SKM-1 (cell line): Measurements from ENCODE around the gene SPRY4.
"Not testable (repeated sequence)": the region's sequence is repeated elsewhere in the genome, so short reads cannot be mapped to it uniquely, and the experiment has no call there.

Experiments
- DNase-seq: peaks from one replicate; lab custom pipeline; 2025; ENCODE audit not compliant: unreplicated experiment; lab: John Stamatoyannopoulos, UW

SPRY4 gene

DNA sequence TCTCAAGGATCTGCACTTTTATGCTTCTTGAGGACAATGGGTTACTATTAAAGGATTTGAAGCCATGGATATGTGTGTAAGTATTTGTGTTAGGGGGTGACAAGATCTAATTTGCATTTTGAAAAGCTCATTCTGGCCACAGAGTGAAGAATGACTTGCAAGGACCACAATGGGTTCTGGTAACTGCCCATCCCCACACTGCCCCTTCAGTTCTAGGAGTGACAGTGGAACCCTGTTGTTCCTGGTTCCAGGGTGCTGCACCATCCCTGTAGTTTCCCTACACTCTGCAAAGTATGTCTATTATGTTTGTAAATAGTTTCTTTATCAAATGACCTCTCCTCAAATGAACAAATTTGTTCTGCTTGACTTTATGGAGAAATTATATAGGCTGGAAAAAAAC lies 9.7 kb upstream of the SPRY4 start:
- DNase-seq: no peak

DNA sequence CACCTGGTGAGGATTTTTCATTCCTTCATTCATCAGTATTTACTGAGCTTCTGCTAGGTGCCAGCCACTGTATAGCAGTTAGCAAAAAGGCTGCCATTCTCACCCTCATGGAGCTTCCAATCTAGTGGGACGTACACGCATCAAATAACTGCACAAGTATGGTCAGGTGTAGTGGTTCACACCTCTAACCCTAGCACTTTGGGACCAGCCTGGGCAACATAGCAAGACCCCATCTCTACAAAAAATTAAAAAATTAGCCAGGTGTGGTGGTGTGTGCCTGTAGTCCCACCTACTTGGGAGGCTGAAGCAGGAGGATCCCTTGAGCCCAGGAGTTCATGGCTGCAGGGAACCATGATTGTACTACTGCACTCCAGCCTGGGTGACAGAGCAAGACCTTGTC lies 8.9 kb upstream of the SPRY4 start:
- not testable (repeated sequence) for DNase-seq

DNA sequence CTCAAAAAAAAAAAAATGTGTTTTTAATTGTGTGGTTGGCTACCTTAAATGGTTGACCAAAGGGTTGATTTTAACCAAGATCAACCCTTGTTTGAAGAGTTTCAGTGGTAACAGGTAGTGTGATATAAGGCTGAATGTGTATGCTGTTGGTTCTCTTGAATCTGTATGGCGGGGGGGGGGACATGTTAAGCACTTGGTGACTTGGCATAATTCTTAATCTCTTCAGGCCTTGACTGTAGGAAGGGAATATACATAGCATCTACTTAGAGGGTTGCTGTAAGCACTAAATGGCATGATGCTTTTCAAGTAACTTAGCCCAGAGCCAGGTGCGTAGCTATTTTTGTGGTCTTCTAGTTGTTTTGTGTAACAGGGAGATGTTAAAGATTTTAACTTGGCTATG lies 5.6 kb upstream of the SPRY4 start:
- DNase-seq: no peak

DNA sequence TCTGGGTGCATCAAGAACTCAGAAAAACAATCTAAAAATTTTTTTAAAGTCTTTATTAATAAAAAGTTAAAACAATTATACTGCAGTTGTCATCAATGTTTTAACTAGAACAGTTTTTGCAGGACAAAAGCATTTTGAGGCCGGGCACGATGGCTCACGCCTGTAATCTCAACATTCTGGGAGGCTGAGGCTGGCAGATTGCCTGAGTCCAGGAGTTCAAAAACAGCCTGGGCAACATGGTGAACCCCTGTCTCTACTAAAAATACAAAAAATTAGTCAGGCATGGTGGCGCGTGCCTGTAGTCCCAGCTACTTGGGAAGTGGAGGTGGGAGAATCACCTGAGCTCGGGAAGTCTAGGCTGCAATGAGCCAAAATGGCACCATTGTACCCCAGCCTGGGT lies 5.2 kb upstream of the SPRY4 start:
- no peak for DNase-seq

DNA sequence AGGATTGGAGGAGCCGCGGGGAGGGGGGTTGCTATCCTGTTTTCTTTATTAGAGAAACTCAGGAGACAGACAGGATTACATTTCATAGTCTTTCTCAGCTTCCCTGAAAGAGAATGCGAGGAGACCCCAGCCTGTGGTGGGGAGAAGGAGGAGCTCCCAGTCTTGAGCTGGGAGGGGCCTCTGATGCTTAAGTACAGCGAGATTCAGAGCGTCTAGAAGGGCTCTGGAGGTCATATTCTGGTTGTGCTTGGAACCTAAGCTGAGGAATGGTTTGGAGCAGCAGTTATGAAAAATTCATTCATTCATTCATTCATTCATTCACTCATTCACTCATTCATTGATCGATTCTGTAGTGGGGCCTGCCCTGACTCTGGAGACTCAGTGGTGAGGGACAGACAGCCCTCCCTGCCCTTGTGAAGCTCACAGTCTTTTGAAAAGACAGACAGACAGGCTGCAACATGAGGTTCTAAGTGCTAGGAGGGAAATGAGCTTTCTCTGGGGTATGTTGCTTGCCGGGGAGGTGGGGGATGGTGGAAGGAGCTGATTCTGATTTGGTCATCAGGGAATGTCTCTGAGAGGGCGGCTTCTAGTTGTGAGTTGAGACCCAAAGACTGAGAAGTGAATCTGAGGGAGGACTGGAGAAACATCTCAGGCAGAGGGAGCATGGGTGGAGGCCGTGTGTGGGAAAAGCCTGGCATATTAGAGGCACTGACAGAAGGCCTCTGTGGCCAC lies 2.5 kb upstream of the SPRY4 start:
- no peak for DNase-seq

DNA sequence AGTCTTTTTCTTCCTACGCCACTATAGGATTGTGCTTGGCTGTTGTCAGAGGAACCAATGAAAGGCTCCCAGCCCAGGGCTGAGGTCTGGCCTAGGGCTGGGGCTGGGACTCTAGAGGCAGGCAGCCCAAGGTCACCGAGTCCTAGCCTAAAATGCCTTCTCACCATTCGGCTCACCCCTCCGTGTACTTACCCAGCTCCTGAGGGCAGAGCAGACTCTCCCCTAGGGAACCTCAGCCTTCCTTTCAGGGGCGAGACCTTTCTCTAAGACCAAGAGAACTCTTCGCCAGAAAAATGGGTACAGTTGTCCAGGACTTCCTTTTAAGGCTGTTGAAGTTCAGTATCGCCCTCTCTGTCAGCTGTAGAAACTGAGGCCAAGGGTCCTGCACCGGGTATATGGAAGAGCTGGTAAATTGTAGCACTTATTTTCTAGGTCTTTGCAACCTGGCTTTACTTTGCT lies 1.7 kb upstream of the SPRY4 start:
- no peak for DNase-seq

DNA sequence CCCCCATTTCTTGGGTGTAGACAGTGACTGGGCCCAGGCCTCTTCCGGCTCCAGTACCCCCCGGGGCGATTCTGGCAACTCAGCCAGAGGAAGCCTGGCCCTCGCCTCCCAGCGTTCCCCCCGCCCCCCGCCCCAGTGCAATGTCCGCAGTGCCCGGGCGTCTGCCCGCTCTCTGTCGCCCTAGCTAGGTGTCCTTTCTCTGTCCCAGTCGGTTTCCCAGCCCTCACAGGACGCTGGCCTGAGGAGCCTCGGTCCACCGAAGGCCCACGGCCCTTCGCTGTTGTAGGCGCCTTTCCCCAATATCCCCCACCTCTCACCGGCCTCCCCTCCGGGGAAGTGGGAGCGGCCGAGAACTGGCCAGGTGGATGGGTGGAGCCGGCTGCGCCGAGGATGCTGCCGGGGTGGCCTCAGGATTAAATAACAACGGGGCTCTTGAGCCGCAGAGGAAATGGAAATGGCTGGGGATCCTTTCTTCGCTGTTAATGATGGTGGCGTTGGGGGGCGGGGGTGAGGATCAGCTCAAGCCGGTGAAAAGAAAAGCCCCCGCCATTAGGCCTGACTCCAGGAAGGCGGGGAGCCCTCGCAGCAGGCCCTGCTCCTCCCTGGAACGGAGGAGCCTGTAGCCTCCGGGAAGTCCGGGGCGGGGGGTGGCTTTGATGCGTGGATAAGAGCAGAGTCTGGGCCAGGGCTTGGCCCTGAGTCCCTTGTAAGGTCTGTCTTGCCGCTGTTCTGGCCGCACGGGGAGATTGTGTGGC lies 1.1 kb upstream of the SPRY4 start:
- no peak for DNase-seq

DNA sequence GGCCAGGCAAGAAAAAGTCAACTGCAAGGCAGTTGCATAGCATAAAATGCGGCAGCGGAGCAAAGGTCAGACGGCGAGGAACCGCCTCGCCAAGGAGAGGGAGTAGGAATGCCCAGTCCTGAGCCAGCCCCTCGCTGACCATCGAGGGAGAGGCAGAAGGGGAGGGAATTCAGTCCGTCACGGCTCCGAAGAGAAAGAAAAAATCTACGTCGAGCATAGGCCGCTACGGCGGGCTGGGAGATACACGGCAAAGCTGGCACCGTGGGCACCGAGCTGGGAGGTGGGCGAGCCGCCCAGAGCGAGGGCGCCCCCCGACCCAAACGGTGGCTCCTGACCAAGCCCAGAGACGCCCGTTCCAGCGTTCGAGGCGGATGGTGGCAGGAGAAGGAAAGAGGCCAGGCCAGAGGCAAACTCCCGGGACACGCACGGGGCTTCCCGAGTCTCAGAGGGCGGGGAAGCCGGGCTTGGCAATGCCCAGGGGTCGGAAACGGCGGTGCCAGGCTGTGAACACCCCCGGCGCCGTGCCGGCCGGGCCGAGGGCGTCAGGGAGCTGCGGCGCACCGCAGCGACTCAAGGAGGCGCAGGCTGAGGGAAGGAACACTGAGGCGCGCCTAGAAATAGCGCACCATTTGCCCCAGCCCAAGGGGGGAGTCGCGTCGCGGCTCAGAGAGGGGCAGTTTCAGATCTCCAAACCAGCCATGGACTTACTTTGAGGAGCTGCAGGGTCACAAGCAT lies 518 bp downstream of the SPRY4 start:
- no peak for DNase-seq

DNA sequence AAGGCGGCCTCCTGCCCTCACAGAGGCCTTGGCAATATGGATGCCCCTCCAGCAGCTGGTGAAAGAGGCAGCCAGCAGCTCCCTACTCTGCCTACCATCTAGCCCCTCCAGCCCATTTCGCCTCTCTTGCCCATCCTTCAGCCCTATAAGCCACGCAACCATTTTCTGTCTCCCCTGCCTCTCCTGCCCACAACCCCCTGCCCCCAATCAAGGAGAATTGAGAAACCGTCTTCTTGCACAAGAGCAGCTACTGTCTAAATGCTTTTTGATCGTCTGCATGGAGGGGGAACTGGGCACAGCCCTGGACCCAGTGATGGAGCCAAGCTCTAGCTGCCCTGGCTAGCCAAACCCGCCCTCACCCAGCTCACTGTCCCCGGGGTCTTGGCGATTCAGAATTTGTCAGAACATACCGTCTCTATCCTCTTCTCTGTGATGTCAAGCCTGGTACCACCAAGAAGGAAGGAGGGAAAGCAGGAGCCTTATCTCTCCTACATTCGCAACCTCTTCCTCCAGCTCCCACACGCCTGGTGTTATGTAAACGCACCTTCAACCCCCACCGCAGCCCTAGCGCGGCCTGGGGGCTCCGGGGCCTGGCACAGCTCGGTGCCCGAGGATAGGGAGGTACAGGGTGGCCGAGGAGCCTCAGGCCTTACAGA lies 1.2 kb downstream of the SPRY4 start:
- DNase-seq: peak; percentile 52

DNA sequence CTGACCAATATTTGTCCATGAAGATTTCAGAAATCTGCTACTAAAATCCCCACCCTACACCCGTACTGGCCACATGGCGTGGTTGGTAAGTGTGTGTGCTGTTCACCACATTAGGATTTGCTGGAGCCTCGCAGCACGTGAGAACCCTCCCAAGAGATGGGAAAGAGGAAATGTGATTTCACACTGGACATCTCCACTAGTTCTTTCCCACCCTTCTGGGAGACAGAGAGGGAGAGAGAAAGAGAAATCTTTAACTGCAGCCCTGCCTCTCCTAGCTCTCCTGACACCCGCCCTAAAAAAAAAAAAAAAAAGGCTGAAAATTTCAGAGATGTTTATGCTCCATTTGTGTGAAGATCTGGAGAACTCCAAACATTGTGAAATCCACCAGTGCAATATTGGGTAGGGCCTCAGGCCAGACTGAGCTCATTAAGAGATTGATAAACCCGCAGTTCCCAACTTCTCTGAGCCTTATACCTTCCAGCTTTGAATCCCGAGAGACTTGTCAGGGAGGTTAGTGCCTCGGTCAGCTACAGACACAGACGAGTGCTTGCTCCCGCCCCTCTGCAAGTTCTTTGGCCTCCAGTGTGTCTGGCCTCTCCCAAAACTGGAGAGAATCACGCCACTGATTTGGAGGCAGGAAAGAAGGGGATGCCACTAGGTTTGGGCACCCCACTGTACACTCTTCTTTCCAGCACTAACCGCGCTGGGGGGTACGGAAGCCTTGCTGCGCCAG lies 1.9 kb downstream of the SPRY4 start:
- DNase-seq: peak; percentile 42

DNA sequence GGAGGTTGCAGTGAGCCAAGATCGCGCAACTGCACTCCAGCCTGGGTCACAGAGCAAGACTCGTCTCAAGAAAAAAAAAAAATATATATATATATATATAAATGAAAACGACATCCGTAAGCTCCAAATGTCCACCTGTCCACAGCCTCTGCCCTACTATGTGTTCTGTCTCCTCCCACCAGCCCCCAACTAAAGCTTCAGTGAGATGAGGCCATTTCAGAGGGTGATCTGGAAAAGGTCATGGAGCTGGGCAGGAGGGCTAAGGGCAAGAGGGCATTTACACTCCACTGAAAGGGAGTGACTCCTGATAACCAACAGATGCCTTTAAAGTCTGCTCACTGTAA lies 2.4 kb downstream of the SPRY4 start:
- DNase-seq: no peak

DNA sequence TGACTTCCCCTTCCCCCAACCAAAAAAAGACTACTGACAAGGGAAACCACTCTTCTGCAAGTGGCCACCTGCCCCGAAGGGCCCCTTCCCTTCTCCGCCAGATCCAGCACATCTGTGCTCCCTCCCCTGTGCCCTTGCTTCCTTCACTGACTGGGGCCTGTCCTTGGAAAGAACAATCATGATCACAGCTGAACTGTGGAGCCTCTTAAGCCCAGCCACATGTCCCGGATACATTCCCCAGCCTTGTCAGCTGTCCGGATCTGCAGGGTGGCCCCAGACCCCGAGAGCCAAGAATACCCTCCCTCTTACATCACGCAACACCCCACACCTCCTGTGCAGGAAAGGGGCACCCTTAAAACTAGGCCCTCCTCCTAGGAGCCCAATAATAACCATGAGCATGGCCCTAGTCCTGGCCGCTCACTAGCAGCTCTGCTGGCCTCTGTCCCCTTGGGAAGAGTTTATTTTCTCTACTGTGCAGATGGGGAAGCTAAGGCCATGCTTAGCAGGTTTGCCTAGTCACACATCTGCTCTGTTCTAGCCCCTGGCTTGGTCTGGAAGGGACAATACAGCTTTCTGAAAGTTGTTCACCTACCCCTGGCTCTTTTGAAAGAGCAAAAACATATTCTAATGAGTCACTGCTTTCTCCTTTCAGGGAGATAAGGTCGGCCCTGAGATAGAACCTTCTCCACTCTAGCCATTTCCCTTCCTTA lies 3.8 kb downstream of the SPRY4 start:
- peak; percentile 14 for DNase-seq

DNA sequence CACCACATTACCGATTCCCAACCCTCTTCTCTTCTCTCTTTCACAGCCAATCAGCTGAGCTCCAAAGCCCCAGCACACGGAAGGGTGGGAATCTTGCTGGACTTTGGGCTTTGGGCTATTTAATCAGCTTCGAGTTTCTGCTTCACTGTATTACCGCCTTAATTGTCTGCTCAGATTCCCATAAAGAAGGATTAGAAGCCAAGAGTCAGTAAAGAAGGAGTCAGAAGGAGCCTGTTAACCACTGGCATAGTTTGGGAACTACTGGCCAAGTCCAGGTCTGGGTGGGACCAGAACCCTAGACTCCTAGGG lies 4.4 kb downstream of the SPRY4 start:
- DNase-seq: no peak

DNA sequence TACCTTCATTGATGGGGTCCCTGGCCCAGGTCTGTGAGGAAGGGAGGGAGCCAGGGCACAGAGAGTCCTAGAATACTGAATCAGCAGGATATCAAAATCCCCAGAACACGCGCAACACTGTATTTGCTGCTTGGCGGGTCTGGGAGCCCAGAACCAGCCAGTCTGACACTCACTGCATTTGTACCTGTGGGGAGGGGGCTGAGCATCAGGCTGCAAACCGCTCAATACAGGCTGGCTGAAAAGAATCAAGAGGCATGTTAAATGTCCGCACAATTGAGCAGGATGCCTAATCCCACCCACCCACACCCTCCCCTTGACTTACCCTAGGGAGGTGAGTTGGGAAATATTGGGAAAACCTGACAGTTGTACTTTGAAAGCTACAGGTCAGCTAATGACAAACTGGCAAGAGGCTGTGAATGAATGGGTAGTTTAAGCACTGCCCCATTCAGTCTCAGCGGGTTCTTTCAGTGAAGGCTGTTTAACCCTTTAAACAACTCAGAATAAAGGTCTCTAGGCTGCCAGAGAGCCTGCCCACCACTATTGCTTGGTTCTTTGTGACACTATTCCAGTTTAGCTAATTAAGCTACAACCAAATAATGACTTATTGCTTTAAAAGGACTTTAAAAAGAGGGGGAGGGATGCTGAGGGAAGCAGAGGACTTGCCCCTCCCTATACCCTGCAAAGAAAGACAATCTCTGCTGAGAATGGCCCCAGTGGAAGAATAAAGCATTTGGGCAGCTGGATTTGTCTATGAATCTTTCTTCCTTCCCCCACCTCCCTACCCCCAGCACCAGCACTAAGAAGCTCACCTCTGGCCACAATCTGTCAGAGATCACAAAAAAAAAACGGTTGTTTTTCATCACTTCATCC lies 5.0 kb downstream of the SPRY4 start:
- no peak for DNase-seq

DNA sequence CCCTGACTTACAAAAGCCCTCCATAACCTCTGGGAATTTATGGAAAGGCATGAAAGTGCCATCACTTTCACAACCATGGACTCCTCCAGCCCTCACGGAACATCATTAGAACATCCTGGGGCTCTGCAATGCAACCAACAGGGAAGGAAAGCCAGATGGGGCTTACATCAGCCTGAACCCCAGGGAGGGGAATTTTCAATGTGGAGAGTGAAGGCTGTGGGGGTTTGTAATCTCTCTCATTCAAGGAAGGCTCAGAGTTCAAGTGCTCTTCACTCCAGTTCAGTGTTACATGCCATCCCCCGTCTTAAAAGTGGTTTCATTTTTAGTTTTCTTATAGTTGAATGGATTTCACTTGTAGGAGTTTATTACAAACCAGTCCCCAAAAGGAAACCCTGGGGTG lies 5.7 kb downstream of the SPRY4 start:
- no peak for DNase-seq

DNA sequence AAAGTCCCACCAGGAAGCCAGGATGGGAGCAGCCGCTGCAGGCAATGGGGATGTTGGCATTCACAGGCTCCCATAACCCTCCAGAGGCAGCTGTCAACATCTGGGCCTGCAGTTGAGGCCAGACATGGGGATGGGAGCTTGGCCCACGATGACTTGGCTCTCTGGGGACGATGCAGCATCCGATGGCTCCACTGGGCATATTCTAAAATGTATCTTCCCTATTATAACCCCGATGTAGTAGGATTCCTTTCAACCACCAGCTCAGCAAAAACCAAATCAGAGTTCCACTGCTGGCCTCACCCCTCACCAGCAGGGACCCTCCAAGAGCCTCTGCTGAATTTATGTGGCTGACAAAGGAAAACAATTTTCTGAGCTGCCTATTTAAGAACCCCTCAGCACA lies 7.1 kb downstream of the SPRY4 start:
- no peak for DNase-seq

DNA sequence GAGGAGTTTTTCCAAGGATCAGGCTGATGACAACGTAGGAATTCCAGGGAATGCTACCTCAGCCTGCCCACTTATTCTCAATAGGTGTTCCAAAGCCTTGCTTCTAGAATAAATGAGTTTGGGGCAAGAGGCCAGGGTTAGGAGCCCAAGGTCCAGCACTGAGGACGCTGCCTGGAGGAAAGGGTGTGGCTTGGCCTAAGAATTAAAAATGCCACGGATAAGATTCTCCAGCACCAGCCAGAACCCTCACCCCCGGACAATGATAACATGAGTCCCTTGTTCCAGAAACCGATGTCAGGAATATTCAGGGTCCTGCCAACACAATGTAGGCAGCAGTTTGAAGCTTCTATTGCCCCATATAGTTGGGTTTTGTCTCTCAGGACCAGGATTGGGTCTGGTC lies 7.6 kb downstream of the SPRY4 start:
- DNase-seq: no peak

DNA sequence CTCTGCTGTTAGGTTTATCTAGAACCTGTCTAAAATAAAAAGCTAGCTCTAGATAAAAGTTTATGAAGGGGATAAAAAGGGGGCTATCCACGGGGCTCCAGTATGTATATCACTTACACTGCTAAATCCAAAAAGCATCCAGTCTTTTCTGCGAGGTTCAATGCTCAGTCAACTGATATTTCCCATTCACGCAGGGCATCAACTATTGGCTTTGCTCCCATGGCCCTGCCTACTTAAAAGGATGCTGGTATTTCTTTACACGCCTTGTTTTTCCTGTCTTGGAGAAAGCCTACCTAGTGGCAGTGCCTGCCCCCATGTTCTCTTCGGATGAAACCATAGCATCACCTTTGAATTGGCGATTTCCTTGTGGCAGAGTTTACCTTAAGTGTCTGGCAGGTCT lies 8.1 kb downstream of the SPRY4 start:
- DNase-seq: no peak

DNA sequence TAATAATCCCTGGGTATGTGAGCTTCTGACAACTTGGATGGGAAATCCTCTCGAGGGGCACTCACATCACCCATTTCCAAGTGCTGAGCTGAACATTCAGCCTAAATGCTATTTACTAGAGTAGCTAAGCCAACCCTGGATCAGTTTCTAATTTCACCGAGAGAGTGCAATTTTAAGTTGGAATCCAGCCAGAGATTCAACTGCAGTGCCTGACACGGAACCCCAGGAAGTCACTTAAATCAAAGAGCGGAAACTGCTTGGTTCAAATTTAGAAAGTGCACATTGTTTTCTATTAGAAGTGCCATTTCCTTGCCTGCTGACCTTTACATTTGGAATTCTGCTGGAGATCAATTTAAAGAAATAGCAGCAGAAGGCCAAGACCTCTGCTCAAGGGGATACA lies 8.8 kb downstream of the SPRY4 start:
- DNase-seq: no peak
